Heart right ventricle (tissue), 16 donors: ENCODE results near the gene MPP3. TPM values are rescaled to one million over a fixed set of nuclear protein-coding genes. Genes with fewer than 3 reads are reported as not detected.

Experiments used
- ATAC-seq, 8 donors: fragments of 200-7000 bp; cut with Tn5 transposase; one replicate each; pipeline ENCODE4 v1.9.1; 2020; ENCODE audit warnings: mild to moderate bottlenecking in 8 of 8, moderate library complexity in 8 of 8, moderate number of reproducible peaks in 1 of 8
- DNase-seq, 2 donors: peaks; one replicate each; pipeline ENCODE4 v3.0.0-alpha.2; 2020
- H3K27ac ChIP-seq, 10 donors: fragments of 200-600 bp; sonication (generic) in 2 of 10; one replicate each; pipeline versions ENCODE4 v1.5.0 to v1.8.0; 2020 to 2022; ENCODE audit warnings: mild to moderate bottlenecking in 3 of 10
- H3K27me3 ChIP-seq, 7 donors: fragments of 200-600 bp; one replicate each; pipeline ENCODE4 v1.8.0; 2021 to 2022; ENCODE audit warnings: mild to moderate bottlenecking in 2 of 7
- H3K36me3 ChIP-seq, 9 donors: fragments of 200-600 bp; sonication (generic) in 1 of 9; one replicate each; pipeline versions ENCODE4 v1.5.0 to v1.8.0; 2020 to 2022; ENCODE audit warnings: mild to moderate bottlenecking in 2 of 9
- H3K4me1 ChIP-seq, 9 donors: fragments of 200-600 bp; sonication (generic) in 1 of 9; one replicate each; pipeline versions ENCODE4 v1.5.0 to v1.8.0; 2020 to 2022; ENCODE audit warnings: mild to moderate bottlenecking in 4 of 9
- H3K4me3 ChIP-seq, 10 donors: fragments of 200-600 bp; sonication (generic) in 2 of 10; one replicate each; pipeline versions ENCODE4 v1.5.0 to v1.8.0; 2020 to 2022; ENCODE audit warnings: mild to moderate bottlenecking in 7 of 10, moderate library complexity in 2 of 10
- H3K9me3 ChIP-seq, 11 donors: fragments of 200-600 bp in 10 of 11; sonication (generic) in 2 of 11; one replicate each; pipeline versions ENCODE4 v1.5.0 to v1.8.0; 2013 to 2022; ENCODE audit warnings: mild to moderate bottlenecking in 2 of 11, control low read depth in 1 of 11, moderate library complexity in 1 of 11
- WGBS, 2 donors: extraction: QIAGEN DNeasy Blood & Tissue Kit; methylation state at CpG; one replicate each; pipeline ENCODE4 v1.1.7; 2013; ENCODE audit warnings: inconsistent platforms in 1 of 2; 5-methylcytosine and 5-hydroxymethylcytosine counted together
- intact Hi-C, 10 donors: fragments of 100-400 bp; cut with DNase I; formaldehyde crosslinking; loops; one replicate each; pipeline versions ENCODE4 v1.11.1 to v1.14.2; 2022
- polyA plus RNA-seq, 2 donors: library from polyadenylated mRNA; stranded (reverse); fragments of 200-250 nt; gene quantifications; one replicate each; pipeline ENCODE4 v1.2.3, GENCODE V29; 2013
- total RNA-seq, 10 donors: library from RNA; stranded (reverse); fragmentation: NEBNext Ultra II Directional in 3 of 10; extraction: Animal tissue kit (Norgen Biotek cat#: 25700) in 3 of 10; gene quantifications; one replicate each; pipeline versions ENCODE4 v1.2.1 to v1.2.4, GENCODE V29; 2021 to 2023
- TF ChIP-seq, protein P1 (sequence below), 9 donors: fragments of 200-600 bp; sonication (generic) in 2 of 9; IDR thresholded peaks; one replicate each; pipeline versions ENCODE4 v1.5.0 to v1.8.0; 2021 to 2022; ENCODE audit warnings: antibody characterized with exemption in 9 of 9, mild to moderate bottlenecking in 5 of 9, moderate library complexity in 1 of 9
- donor health status: Arrhythmogenic right ventricular cardiomyopathy.
- donor health status: ischemic (EF 13 %, LVEDD 7.1; RV severe dilation, severe dysfunction).
- donor health status: healthy with polysubstance abuse.
- donor health status: DM: no; HTN: yes; CAD: no.
- donor health status: DM: no; HTN: no; CAD: no.
- donor health status: ischemic (EF 25% LVEDD 6.9; RV normal size, moderate dysfunction).
- donor health status: ischemic (EF 25% LVEDD 5.7; RV mildly dilated, moderate dysfunction).
- donor health status: healthy.
- donor health status: DM: yes; HTN: yes; CAD: no.
- donor health status: Ischemic cardiomyopathy.
- donor health status: ischemic (EF 35%, LVEDD 5.7; RV mildly dilated, moderate dysfunction).
- donor health status: nonischemic (EF 11% LVEDD 7.7; RV severe dilation, severe dysfunction).
- donor health status: DM: yes; HTN: yes; CAD: no.
- donor health status: PGD.
- donor health status: ischemic (EF 29% LVEDD 5.4; RV normal size, mild dysfunction).
- donor health status: nonischemic (EF 23%, LVEDD 6.1; RV moderate dilation, normal function).

MPP3 gene
- total and polyA plus RNA-seq, 12 donors: 16.6 to 90.1 (median 33.0) TPM

GRCh38 chr17:43868226-43868994 lies 35.5 kb upstream of the MPP3 start:
- no peaks in the 10 kb centered on the region for H3K36me3 ChIP-seq
- 91 to 92% methylated on average over 10 of the region's 10 CpGs for WGBS, 2 donors
- no peak overlapping the region for H3K27ac ChIP-seq
- no peaks in the 10 kb centered on the region for H3K27me3 ChIP-seq
- H3K4me1 ChIP-seq: peaks cover 0 to 15% (median 3%) of the 10 kb centered on the region in 9 donors
- no peak for DNase-seq
- H3K9me3 ChIP-seq: no peaks in the 10 kb centered on the region
- H3K4me3 ChIP-seq: no peak overlapping the region
- intact Hi-C loops: no loop called here
- no peak for ATAC-seq
- TF ChIP-seq, protein P1, sequence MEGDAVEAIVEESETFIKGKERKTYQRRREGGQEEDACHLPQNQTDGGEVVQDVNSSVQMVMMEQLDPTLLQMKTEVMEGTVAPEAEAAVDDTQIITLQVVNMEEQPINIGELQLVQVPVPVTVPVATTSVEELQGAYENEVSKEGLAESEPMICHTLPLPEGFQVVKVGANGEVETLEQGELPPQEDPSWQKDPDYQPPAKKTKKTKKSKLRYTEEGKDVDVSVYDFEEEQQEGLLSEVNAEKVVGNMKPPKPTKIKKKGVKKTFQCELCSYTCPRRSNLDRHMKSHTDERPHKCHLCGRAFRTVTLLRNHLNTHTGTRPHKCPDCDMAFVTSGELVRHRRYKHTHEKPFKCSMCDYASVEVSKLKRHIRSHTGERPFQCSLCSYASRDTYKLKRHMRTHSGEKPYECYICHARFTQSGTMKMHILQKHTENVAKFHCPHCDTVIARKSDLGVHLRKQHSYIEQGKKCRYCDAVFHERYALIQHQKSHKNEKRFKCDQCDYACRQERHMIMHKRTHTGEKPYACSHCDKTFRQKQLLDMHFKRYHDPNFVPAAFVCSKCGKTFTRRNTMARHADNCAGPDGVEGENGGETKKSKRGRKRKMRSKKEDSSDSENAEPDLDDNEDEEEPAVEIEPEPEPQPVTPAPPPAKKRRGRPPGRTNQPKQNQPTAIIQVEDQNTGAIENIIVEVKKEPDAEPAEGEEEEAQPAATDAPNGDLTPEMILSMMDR (IDR thresholded peaks at IDR 0.05): no peak

DNA sequence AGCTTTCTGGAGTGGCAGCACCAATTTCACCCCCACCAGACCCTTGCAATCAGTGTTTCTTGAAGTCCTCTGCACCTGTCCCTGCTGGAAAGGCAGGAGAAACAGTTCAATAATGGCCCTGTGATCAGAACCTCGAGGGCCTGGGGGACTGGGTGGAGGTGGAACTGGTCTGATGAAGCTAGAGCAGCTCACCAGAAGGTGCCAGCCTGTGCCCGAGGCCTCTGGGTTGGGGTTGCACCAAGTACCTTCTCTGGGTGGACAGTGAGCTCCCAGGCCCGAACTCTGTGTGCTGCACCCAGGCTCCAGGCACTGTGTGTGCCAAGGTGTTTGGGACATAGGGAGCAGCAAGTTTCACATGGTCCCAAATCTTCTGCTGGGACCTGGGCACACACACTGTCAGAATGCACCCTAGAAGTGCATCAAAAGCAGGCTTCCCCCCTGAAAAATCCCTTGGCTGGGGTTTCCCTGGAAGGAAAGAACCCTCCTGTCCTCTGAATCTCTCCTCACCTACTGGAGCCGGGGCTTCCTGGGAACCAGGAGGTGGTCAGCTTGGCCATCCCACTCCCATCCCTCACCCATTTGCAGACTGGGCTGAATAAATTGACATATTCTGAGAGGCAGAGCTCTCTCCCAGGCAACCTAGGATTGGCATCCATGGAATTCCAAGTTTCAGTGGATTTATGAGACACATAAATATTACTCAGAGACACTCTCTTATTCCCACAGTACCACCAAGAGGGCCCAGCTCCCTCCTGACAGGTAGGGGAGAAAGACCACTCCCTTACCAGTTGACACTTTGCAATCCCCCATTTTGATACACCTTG lies 31.4 kb upstream of the MPP3 start:
- no peaks in the 10 kb centered on the region for H3K36me3 ChIP-seq
- H3K27ac ChIP-seq: no peak overlapping the region
- H3K27me3 ChIP-seq: no peaks in the 10 kb centered on the region
- peaks cover 12 to 33% (median 27%) of the 10 kb centered on the region in 9 donors for H3K4me1 ChIP-seq
- intact Hi-C loops: no loop called here
- WGBS, 2 donors: 75 to 89% methylated on average over 4 of the region's 4 CpGs
- DNase-seq: no peak
- H3K9me3 ChIP-seq: no peaks in the 10 kb centered on the region
- H3K4me3 ChIP-seq: no peak overlapping the region
- TF ChIP-seq, protein P1 (IDR thresholded peaks at IDR 0.05): no peak
- ATAC-seq: no peak

DNA sequence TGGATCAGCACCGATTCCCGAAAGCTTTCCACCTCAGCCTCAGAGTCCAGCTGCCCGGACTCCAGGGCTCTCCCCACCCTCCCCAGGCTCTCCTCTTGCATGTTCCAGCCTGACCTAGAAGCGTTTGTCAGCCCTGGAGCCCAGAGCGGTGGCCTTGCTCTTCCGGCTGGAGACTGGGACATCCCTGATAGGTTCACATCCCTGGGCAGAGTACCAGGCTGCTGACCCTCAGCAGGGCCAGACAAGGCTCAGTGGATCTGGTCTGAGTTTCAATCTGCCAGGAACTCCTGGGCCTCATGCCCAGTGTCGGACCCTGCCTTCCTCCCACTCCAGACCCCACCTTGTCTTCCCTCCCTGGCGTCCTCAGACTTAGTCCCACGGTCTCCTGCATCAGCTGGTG lies 29.0 kb upstream of the MPP3 start:
- H3K9me3 ChIP-seq: no peaks in the 10 kb centered on the region
- no peaks in the 10 kb centered on the region for H3K36me3 ChIP-seq
- H3K4me3 ChIP-seq: no peak overlapping the region
- peak in 4 of 8 donors; percentile 3 to 17 (median 15) for ATAC-seq
- intact Hi-C loops: no loop called here
- no peak for DNase-seq
- TF ChIP-seq, protein P1 (IDR thresholded peaks at IDR 0.05): no peak
- no peaks in the 10 kb centered on the region for H3K27me3 ChIP-seq
- peak overlapping the region; percentile 51 to 90 (median 80) for H3K27ac ChIP-seq
- H3K4me1 ChIP-seq: peaks cover 12 to 57% (median 40%) of the 10 kb centered on the region in 9 donors
- 71 to 74% methylated on average over 9 of the region's 9 CpGs for WGBS, 2 donors

DNA sequence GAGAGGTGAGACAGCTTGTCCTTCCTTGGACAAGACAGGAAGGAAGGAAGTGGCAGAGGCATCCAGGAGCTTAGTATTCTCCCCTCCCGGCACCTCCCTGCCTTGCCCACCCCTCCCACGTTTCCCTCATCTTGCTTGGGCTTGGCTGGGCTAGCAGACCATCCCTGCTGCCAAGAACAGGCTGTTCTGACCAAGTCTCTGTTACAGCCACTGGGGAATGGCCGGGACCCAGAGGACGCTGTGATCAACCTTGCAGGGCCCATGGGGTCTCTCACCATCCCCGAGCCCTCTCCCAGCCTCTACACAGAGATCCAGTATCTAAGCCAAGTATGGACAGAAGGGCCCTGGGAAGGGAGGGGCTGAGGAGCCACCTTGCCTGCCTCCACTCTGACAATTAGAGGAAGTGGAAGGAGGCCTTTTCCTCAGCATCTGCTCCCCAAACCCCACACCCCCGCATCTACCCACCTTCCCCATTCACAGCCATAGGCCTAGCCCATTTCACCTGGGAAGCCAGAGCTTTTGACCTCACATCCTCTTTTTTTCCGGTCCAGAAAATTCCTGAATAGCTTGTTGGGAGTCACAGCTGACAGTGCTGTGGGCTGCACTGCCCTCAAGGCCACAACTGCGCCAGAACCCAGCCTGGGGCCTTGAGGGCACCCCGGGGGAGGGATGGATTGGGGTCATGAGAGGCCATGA lies 28.1 kb upstream of the MPP3 start:
- DNase-seq (peak; percentile 57 to 62), ATAC-seq (peak; percentile 61 to 95 (median 81))
- Histone ChIP-seq H3K36me3 (no peaks in the 10 kb centered on the region), H3K4me3 (no peak overlapping the region), H3K27me3 (no peaks in the 10 kb centered on the region), H3K27ac (peak overlapping the region; percentile 51 to 90 (median 80)), H3K4me1 (peaks cover 12 to 65% (median 40%) of the 10 kb centered on the region in 9 donors), H3K9me3 (no peaks in the 10 kb centered on the region)
- TF ChIP-seq, protein P1 (IDR thresholded peaks at IDR 0.05): no peak
- 31 to 41% methylated on average over 9 of the region's 9 CpGs for WGBS, 2 donors
- intact Hi-C loops: no loop called here
